CD4-positive, alpha-beta T cell treated with Interleukin-10 for 1 hour (primary cell): ENCODE data around the gene TGFB3.

Source experiments
- DNase-seq: peaks from one replicate; pipeline ENCODE4 v3.0.0-alpha.2; 2020

The TGFB3 gene

GRCh38 chr14:75985618-75986438, 4.0 kb upstream of the TGFB3 start, which contains the start of gene IFT43:
Gene IFT43 (plus strand): TSS chr14:75985763. CDS start chr14:75985787, 24 bp downstream.
- DNase-seq = peak; percentile 91

GRCh38 chr14:75984674-75985073, 2.9 kb upstream of the TGFB3 start:
- DNase-seq = no peak

- no peak for DNase-seq
Observed at GRCh38 chr14:75983019-75983358, 1.2 kb upstream of the TGFB3 start.

- peak; percentile 82 for DNase-seq
Observed at GRCh38 chr14:75982266-75983018, 647 bp upstream of the TGFB3 start.

GRCh38 chr14:75980856-75981255, 939 bp downstream of the TGFB3 start:
- no peak for DNase-seq

GRCh38 chr14:75979648-75980565, 1.9 kb downstream of the TGFB3 start:
- DNase-seq = no peak

GRCh38 chr14:75979071-75979571, 2.7 kb downstream of the TGFB3 start:
- DNase-seq = peak; percentile 25

- DNase-seq = peak; percentile 31
Observed at GRCh38 chr14:75978249-75978731, 3.5 kb downstream of the TGFB3 start.

GRCh38 chr14:75977582-75977943, 4.2 kb downstream of the TGFB3 start:
- no peak for DNase-seq

- DNase-seq = no peak
Observed at GRCh38 chr14:75976826-75977581, 4.8 kb downstream of the TGFB3 start.

- DNase-seq = no peak
Observed at GRCh38 chr14:75972801-75973421, 8.9 kb downstream of the TGFB3 start.

GRCh38 chr14:75971509-75971908, 10.3 kb downstream of the TGFB3 start:
- DNase-seq = no peak

GRCh38 chr14:75970989-75971388, 10.8 kb downstream of the TGFB3 start:
- DNase-seq = no peak

GRCh38 chr14:75969891-75970290, 11.9 kb downstream of the TGFB3 start:
- no peak for DNase-seq

GRCh38 chr14:75969126-75969525, 12.7 kb downstream of the TGFB3 start:
- no peak for DNase-seq

- DNase-seq = no peak
Observed at GRCh38 chr14:75968456-75968855, 13.3 kb downstream of the TGFB3 start.

GRCh38 chr14:75967866-75968265, 13.9 kb downstream of the TGFB3 start:
- DNase-seq = no peak

- DNase-seq = no peak
Observed at GRCh38 chr14:75961662-75962061, 20.1 kb downstream of the TGFB3 start.

GRCh38 chr14:75960231-75960630, 21.6 kb downstream of the TGFB3 start:
- no peak for DNase-seq

GRCh38 chr14:75959031-75959430, 22.8 kb downstream of the TGFB3 start:
- no peak for DNase-seq

GRCh38 chr14:75952489-75952888, 29.3 kb downstream of the TGFB3 start:
- DNase-seq = no peak

GRCh38 chr14:75946785-75947184, 35.0 kb downstream of the TGFB3 start:
- DNase-seq = no peak
